Tibial artery (tissue), 4 donors: ENCODE measurements around the gene FSTL4.

Experiments
- DNase-seq, 2 donors: peaks; one replicate each; pipeline ENCODE4 v3.0.0-alpha.2; 2019
- H3K27ac ChIP-seq, 2 donors: fragments of 200-600 bp; sonication (generic) in 1 of 2; 1 replicate in 1 of 2; 2 replicates in 1 of 2; pipeline ENCODE4 v1.5.1; 2018 to 2019; ENCODE audit warnings: mild to moderate bottlenecking in 1 of 2
- H3K27me3 ChIP-seq, 2 donors: fragments of 200-600 bp; sonication (generic) in 1 of 2; one replicate each; pipeline versions ENCODE4 v1.5.1 to v1.6.0; 2016 to 2019
- H3K36me3 ChIP-seq, 3 donors: fragments of 200-600 bp; sonication (generic) in 2 of 3; one replicate each; pipeline ENCODE4 v1.5.1; 2016 to 2019; ENCODE audit warnings: mild to moderate bottlenecking in 2 of 3
- H3K4me1 ChIP-seq, 4 donors: fragments of 200-600 bp; sonication (generic) in 2 of 4; 1 replicate in 3 of 4; 2 replicates in 1 of 4; pipeline ENCODE4 v1.5.1; 2016 to 2019
- H3K4me3 ChIP-seq, 2 donors: fragments of 200-600 bp; sonication (generic) in 1 of 2; 1 replicate in 1 of 2; 2 replicates in 1 of 2; pipeline ENCODE4 v1.5.1; 2018 to 2019; ENCODE audit warnings: mild to moderate bottlenecking in 2 of 2
- H3K9me3 ChIP-seq, 3 donors: fragments of 200-600 bp; sonication (generic) in 1 of 3; one replicate each; pipeline ENCODE4 v1.5.1; 2016 to 2019
- CTCF ChIP-seq, 2 experiments: fragments of 200-600 bp in 1 of 2; fragments of 450-650 bp in 1 of 2; IDR thresholded peaks; one replicate each; pipeline ENCODE4 v1.5.1; 2017 to 2019; ENCODE audit warnings: antibody characterized with exemption in 2 of 2, mild to moderate bottlenecking in 1 of 2, moderate library complexity in 1 of 2
- intact Hi-C: fragments of 100-400 bp; cut with DNase I; formaldehyde crosslinking; loops from one replicate; pipeline ENCODE4 v1.15.0; 2023; ENCODE audit warnings: low total_unique reads

FSTL4 gene

GRCh38 chr5:133384120-133384855 lies 228.1 kb downstream of the FSTL4 start:
- no peaks in the 10 kb centered on the region for H3K36me3 ChIP-seq
- TF ChIP-seq CTCF (IDR thresholded peaks at IDR 0.05) = no peak
- peak in 1 of 2 donors; percentile 39 for DNase-seq
- H3K27me3 ChIP-seq = peaks cover 0 to 19% of the 10 kb centered on the region in 2 donors
- no peaks in the 10 kb centered on the region for H3K9me3 ChIP-seq
- no peaks in the 10 kb centered on the region for H3K4me1 ChIP-seq
- H3K4me3 ChIP-seq = no peak overlapping the region
- no peak overlapping the region for H3K27ac ChIP-seq
- intact Hi-C loops = no loop called here

GRCh38 chr5:133383580-133383939 lies 228.8 kb downstream of the FSTL4 start:
- TF ChIP-seq CTCF (IDR thresholded peaks at IDR 0.05) = no peak
- intact Hi-C loops = no loop called here
- no peaks in the 10 kb centered on the region for H3K36me3 ChIP-seq

GRCh38 chr5:133382661-133383579 lies 229.4 kb downstream of the FSTL4 start:
- intact Hi-C loops = no loop called here
- no peak overlapping the region for H3K4me3 ChIP-seq
- no peak for TF ChIP-seq CTCF (IDR thresholded peaks at IDR 0.05)
- peaks cover 0 to 4% (median 0%) of the 10 kb centered on the region in 3 donors for H3K9me3 ChIP-seq
- peak in 1 of 2 donors; percentile 48 for DNase-seq
- H3K36me3 ChIP-seq = no peaks in the 10 kb centered on the region
- H3K4me1 ChIP-seq = no peaks in the 10 kb centered on the region
- H3K27me3 ChIP-seq = peaks cover 0 to 19% of the 10 kb centered on the region in 2 donors
- no peak overlapping the region for H3K27ac ChIP-seq

More at GRCh38 chr5:133383580-133383939, 228.8 kb downstream of the FSTL4 start:
- DNase-seq = peak in 1 of 2 donors; percentile 33
- H3K27ac ChIP-seq = no peak overlapping the region
- no peak overlapping the region for H3K4me3 ChIP-seq
- H3K4me1 ChIP-seq = no peaks in the 10 kb centered on the region
- H3K27me3 ChIP-seq = peaks cover 0 to 19% of the 10 kb centered on the region in 2 donors
- H3K9me3 ChIP-seq = no peaks in the 10 kb centered on the region

GRCh38 chr5:133381571-133382365 lies 230.6 kb downstream of the FSTL4 start:
- TF ChIP-seq CTCF (IDR thresholded peaks at IDR 0.05) = no peak
- Histone ChIP-seq H3K27me3 (peaks cover 0 to 13% of the 10 kb centered on the region in 2 donors), H3K9me3 (peaks cover 0 to 12% (median 0%) of the 10 kb centered on the region in 3 donors), H3K4me1 (no peaks in the 10 kb centered on the region), H3K27ac (no peak overlapping the region), H3K4me3 (no peak overlapping the region), H3K36me3 (no peaks in the 10 kb centered on the region)
- intact Hi-C loops = no loop called here
- DNase-seq = peak in 1 of 2 donors; percentile 42

- no peaks in the 10 kb centered on the region for H3K4me1 ChIP-seq
- peaks cover 0 to 12% of the 10 kb centered on the region in 2 donors for H3K27me3 ChIP-seq
- H3K9me3 ChIP-seq = peaks cover 0 to 14% (median 0%) of the 10 kb centered on the region in 3 donors
- no peak overlapping the region for H3K4me3 ChIP-seq
- no peaks in the 10 kb centered on the region for H3K36me3 ChIP-seq
- DNase-seq = no peak
- H3K27ac ChIP-seq = no peak overlapping the region
- no peak for TF ChIP-seq CTCF (IDR thresholded peaks at IDR 0.05)
- intact Hi-C loops = no loop called here
These were observed 231.3 kb downstream of the FSTL4 start for GRCh38 chr5:133381041-133381440.
